Dedifferentiated amniotic fluid mesenchymal stem cell (primary cell): Measurements from ENCODE around the gene PACRG.

Experiments used
- DNase-seq: peaks from one replicate; pipeline ENCODE4 v3.0.0-alpha.2; 2016; ENCODE audit errors: extremely low spot score

The PACRG gene

DNA sequence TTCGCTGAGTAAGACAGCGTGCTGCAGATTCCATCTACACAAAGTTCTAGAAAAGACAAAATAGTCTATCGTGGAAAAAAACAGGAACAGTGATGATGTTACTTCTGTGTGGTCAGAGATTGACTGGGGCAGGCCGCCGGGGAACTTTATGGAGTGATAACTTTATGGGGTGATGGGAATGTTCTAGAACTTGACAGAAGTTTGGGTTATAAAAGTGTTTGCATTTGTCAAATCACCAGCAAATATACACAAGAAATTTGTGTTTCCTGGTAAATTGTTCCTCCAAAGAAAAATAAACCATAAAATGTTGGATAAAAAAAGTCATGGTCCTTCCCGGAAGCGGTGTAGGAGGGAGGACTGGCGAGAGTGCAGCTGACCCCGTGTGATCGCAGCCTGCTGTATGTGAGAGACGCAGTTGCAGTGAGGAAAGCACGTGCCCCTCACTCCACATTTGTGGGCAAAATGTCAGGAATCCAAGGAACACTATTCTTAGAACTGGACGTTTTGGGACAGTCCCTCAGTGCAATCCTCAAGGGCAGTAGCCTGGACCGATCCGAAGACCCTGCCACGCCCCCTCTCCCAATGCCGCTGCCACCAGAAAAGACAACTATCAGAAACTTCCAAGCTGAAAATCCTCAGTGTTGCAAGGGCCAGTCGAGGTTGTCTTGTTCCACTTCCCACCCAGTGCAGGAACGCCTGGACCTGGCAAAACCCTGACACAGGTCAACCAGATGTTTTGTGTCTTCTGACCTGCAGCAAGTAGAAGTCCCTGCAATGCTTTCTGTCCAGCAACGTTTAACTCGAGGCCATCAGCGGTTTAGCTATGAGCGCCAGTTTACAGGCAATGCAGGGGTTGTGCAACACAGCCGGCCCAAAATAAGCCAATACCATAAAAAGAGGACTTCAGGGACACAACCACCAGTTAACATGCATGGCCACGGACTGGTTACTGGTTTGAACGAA is 606.2 kb downstream of the PACRG start:
- no peak for DNase-seq

DNA sequence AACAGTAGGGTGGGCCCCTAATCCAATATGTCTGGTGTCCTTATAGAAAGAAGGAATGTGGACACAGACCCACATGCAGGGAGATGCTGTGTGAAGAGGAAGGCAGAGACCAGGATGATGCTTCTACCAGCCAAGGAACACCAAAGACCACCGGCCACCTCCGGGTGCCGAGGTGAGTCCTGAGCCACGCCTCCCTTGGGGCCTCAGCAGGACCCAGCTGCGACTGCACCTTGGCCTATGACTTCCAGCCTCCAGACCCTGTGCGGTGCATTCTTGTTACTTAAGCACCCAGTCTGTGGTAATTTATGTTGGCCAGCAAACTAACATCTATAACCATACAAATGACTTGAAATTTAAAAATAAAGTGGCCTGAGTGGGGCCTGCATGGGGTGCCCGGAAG is 607.3 kb downstream of the PACRG start:
- DNase-seq, result no peak

DNA sequence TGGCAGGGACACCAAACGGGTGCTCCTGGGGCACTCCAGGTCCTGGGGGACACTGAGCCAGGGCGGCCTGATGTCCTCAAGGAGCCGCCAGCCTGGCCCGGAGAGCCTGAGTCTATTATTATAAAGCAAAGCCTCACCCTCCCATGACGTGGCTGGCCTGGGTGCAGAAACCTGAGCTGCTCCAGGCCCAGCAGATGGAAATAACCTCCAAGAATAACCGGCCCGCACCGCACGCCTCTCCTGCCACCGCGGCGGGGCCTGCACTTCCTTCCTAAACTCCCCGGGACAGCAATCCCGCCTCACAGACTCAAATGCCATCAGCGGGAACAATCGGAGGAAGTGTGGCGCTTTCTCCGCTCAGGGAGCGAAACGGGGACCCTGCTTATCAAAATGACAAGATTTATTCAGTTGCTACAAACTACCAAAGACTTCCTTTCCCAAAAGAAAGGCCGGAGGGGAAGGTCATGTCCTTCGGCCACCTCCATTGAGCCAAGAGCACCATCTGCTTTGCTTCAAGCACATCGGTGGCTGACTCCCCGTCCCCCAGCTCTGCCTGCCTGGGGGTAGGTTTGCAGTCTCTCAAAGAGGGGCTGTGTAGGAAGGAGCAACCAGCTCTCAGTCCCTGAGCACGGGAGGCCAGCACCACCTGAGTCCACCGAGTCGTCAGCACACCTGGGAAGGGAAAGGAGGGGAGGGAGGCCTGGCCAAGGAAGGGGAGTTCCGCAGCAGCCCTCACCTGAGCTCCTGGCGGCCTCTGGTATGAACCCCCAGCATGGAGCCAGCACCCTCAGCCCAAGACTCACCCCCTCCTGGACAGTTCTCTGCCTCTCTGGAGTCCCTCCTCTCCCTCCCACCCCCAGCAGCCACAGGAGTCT is 608.1 kb downstream of the PACRG start:
- no peak for DNase-seq

DNA sequence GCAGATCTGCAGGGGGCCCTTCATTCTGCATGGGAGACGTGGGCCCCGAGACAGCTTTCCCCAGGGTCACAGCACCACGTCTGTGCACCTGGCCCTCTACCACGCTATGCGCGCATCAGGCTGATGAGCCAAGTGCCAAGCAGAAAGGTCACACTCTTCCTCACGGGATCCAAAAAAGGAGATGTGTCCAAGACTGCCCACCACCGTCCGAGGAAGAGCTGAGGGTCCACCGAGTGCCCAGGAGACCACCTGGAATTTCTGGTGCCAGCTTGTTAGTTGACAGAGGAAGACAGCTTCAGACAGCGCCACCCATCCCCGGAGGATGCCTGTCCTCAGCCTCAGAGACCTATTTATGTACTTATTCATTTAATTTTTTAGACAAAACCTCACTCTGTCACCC is 609.2 kb downstream of the PACRG start:
- no peak for DNase-seq

DNA sequence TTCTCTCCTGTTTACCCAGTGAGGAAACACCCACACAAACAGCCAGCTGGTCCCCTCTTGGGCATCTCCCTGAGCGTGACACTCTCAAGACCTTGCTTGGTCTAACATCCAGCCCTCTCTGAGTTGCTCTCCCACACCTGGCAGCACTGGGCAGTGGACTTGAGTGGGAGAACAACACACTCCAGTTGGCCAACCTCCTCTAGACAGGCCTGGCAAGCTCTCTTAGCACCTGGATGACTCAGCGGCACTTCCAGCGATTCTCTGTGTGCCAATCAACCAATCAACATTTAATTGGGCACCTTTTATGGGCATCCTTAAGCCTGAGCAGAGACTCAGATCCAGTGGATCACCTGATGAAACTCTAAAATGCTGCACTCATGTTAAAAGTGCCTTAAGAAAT is 610.2 kb downstream of the PACRG start:
- DNase-seq, result no peak

DNA sequence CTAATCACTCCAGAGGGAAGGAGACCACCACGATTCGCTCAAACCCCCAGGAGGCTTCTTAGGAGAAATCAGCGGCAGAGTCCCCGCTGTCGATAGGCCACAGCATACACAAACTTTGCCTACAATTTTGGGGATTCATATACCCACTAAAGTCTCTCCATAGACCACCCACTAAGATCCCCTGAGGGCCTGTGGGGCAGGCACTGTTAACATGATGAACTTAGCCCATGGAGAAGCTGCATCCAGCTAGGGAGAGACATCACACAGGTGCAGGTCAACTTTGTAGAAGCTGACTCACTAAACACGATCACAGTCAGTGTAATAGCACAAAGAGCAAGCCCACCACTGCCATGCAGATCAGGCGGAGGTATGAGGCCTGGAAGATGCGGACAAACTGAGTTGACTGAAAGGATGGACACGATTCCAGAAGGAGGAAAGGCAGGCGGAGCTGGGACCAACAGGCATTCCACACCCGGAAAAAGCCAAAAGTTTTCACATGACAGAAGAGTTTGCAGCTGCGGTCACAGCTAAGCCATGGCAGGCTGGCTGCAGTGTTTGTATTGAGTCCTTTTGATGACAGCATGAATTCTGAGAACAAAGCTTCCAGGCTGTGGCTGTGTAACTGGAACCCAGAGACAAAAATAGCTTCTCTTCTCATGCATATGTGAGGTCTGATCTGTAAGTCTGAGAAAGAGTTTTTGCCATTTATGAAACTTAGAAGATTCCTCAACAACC is 611.1 kb downstream of the PACRG start:
- DNase-seq, result peak; percentile 78

DNA sequence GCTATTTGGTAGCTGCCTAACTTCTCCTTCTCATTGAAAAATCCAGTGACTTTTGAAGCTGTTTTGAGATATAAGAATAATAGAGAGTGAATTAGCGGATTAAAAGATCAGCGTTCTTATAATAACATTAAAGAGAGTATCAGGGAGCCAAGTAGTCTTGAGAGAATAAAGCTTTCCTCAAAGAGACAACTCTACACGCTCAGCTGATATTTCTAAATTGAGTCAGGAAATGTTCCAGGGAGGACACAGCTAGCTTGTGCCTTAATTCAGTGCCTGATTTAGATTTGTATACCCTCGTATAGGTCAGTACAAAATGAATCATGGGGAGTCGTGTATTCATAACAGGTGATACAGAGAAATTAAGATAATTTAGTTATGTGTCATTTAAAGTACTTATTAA is 611.7 kb downstream of the PACRG start:
- DNase-seq, result no peak

DNA sequence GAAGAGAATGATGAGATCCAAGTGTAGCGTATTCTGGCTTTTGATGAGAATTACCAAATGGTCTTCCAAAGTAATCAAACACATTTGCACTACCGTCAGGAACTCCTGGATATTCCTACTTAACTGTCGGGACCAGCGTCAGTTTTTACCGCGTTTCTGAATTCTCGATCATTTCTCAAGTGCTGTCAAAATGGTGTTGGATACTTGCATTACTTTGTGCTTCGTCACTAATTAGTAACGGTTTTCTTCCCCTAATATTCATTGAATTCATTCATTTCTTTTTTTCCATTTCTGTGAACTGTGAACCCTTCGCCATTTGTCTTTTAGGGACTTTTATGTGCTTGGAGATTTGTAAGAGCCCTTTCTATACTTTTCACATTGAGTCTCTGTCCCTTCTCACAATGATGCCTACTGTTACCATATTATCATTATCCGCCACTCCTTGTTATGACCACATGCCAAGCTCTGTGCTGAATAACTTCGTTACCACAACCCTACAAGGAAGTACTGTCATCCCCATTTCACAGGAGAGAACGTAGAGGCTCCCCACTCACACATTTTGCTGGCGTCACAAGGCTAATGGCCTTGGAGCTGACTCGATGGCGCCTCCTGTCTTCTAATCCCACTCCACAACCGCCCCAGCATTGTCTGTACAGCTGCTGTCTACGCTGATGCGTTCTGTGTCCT is 612.6 kb downstream of the PACRG start:
- DNase-seq, result no peak

DNA sequence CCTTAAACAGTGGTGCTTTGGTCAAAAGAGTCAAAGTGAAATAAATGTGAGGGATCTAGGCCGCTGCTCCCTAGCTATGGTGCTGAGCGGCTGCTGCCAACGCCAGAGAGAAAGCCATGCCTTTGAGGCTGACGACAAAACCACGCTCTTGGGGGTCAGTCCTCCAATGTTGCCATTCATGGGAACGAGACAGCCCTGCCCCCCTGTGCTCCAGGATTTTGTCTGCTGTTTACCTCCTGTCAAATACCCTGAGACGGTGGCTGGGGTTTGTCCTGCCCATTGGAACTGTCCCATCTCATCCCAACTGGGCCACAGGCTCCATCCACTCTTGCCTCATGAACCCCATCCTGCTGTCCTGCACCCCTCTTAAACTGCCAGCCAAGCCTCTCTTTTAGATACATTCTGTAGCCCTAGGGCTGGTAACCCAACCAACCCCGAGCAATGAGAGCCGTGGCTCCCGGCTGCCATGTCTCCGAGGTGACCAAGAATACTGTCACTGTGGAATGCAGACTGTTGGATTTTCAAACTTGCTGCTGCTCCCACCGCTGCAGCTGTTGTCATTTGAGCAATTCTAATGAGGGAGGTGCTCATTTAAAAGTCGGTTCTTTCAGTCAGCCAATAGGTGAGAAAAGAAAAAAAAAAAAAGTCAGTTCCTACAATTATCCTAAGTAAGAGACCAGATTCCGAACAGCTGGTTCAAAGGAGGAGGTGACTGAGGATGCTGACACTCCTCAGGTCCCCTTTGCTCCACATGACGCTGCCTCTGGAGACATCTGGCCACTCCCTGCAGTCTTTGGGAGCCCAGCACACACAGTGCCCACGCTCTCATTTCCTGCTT is 613.7 kb downstream of the PACRG start:
- DNase-seq, result no peak

DNA sequence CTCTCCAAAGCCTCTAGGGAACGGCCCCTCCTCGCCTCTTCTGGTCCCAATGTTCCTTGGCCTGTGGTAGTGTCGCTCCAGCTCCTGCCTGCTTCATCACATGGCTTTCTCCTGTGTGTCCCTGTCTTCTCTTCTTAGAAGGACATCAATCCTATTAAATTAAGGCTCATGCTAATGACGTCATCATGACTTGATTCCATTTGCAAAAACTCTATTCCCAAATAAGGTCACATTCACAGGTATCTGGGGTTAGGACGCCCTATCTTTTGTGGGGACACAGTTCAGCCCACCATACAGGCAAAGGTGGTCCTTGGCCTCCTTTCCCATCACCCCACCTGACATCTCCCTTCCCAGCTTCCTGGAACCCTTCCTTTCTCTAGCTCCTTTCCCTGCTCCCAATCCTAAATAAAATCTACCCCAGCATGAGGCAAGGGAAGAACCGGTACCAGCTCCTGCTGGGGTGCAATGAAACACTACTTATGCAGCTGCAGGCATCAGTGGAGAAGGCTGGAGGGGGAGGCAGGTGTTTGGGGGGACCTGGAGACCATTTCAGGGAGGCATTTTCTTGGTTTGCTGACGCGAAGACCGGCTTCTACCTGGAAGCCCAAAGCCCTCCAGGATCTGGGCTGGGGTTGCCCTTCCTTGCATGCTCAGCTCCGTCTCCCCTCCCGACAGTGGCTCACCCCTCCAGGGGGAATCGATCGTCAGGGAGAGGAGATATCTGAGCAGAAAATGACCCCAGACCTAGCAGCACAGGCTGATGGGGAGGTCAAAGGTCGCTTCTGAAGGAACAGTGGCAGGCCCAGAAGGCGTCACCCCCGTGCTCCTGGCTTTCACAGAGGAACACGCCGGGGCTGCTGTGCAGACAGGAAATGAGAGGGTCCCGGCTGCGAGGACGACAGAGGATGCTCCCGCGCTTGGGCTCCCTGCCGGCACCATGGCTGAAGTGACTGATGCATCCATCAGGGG is 615.1 kb downstream of the PACRG start:
- no peak for DNase-seq

DNA sequence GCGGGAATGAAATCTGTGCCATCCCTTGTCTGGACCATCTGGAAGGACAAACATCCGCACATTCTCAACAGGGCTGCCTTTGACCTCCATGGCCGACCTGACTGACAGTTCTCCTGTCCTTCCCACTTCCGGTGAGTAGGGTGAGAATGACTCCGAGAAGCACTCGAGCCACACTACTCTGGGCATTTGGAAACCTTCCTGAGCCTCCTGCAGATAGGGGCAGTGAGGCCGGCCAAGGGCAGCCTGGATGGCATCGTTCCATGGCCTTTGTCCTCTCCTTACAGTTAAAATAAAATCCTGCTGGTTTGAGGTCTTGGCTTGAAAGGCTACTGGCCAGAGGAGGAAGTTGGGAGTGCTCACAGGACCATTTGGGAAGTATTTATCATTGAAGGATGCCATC is 615.8 kb downstream of the PACRG start:
- no peak for DNase-seq

DNA sequence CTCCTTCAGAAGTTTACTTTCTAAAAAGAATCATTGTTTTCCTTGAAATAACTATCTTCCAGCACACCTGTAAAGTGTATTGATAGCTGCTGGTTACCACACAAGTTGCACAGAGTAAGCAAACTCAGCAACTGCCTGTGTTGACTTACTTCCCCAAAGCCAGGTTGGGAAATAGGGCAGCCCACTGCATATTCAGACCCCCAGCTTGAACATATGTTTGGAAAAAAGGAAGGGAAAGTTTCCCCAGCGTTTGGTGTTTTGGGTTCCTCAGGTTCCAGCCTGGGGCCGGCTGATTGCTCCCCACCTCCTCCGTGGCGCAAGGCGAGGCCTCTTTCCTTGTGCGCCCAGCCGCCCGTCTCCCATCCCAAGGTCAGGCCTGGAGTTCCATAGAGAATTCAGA is 616.6 kb downstream of the PACRG start:
- DNase-seq, result no peak

DNA sequence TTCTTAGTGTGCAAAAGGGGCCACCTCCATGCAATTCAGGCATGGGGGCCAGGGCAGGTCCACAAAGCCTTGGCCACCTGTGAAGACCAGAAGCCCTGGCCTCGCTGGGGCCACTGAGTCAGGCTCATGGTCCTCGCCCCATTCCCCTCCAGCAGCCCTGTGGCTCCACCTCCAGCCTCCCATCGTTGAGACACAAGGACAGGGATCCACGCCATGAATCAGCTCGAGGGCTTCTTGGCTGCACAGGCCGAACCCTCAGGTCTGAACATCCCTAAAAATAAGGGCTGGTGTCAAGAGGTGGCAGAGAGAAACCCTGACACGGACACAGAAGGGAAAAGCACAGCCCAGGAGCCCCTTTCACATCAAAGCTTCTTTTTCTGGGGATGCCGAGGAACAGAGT is 618.2 kb downstream of the PACRG start:
- DNase-seq, result no peak

DNA sequence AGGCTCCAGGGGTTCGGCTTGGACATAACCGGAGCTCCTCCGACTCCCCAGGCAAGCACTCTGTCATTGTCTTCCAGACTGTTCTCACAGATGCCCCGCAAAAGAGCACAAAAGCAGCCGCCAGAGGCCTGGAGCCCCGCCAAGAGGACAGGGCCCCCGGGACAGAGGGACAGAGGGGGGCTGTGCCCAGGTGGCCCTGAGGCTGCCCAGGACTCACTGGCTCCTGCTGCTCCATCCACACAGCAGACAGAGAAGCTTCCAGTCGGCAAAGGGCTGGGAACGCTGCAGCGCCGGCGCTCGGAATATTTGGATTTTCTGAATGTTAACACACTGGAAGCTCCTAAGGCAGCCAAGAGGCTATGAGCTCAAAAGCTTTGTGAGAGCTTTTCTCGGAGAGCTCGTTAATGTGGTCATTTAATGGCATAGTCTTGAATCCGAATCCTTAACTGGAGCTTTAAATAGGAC is 618.8 kb downstream of the PACRG start:
- no peak for DNase-seq

DNA sequence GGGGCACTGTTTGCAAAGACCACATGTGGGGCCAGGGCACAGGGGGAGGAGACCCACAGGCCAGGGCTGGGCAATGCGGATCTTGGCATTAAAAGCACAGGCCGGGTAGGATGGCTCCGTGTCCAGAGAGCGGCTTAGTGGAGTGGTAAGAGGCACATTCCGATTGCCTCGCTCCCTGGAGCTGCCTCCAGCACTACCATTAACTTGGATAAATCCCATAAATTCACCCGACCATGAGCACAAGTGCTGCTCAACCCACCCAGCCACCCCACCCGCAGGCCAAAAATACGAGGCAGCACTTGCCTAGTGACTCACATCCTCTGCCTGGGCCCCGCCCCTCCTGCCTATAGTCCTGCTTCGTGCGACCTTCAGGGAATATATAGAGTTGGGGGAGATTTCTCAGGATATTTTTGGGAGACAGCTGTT is 619.3 kb downstream of the PACRG start:
- DNase-seq, result no peak

DNA sequence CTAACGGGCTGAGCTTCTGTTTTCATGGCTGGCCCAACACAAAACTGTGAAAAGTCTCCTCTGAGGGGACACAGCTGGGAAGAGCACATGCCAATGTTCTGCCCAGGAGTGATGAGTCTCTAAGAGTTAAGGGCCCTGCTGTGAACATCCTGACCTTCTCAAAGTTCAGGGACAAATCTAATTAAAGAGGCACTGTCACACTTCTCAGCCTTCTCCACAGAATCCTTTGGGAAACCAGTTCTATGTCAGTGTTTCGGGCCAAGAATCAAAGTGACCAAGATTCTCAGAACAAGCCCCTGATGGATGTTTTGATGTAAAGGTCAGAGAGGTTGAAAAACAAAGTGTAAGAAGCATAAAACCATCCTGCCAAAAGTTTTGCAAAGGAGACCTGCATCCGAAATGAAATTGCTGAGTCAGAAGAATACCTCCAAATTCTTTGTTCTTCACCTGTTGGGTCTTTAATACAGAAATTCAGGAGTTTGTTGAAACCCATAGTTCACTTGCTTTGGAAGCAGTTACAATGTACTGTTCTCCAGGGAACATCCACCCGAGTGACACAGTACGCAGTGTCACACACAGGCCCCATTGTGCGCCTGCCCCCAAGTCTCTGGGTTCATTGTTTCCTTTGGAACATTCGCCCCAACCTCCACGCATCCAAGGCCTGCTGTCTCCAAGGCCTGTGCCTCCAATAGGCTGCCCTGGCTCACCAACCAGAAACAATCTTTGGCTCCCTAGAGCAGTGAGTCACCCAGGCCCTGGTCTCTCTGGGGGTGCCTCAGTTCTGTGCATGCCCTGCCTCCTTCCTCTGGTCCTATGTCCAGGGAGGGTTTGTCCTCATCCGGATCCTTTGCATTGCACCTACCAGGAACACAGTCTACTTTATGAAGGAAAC is 621.3 kb downstream of the PACRG start:
- no peak for DNase-seq

DNA sequence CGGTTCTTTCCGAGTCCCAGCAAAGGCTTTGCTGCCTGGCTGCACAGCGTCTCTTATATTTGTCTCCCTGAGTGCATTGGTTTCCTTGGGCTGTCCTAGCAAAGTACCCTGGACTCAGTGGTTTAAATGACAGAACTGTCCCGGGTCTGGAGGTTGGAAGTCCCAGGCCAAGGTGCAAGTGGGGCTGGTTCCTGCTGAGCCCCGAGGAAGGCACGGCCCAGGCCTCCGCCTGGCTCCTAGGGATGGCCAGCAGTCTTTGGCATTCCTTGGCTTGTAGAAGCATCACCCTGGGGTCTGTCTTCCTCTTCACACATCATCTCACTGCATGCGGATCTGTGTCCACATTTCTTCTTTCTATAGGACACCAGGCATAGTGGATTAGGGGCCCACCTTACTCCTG is 621.9 kb downstream of the PACRG start:
- DNase-seq, result no peak

DNA sequence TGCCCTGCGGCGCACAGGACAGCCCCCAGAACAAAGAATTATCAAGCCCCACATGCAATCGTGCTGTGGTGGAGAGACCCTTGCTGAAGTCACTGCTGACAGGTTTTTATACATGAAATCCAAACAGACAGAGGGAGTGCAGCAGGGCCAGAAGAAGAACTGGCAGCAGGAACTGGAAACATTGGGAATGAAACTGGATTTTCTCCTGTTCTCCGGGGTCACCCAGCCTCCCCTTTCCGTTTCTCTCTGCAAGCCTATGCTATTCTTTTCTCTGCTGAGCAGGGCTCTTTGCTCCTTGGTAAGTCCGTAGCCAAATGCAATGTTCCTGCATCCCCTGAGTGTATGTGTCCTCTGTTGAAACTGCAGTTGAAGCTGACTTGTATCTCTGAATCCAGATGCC is 623.2 kb downstream of the PACRG start:
- no peak for DNase-seq
